GM19099 (cell line): ENCODE measurements around the gene PKP3.

Source experiments
- POLR2A ChIP-seq: IDR thresholded peaks from 3 replicates; pipeline ENCODE4 v1.6.1; 2011; ENCODE audit warnings: low read depth; ENCODE audit not compliant: insufficient read length; ENCODE audit errors: extremely low read depth

Gene PKP3

GRCh38 chr11:409600-410483, 15.8 kb downstream of the PKP3 start:
- no peak for TF ChIP-seq POLR2A

DNA sequence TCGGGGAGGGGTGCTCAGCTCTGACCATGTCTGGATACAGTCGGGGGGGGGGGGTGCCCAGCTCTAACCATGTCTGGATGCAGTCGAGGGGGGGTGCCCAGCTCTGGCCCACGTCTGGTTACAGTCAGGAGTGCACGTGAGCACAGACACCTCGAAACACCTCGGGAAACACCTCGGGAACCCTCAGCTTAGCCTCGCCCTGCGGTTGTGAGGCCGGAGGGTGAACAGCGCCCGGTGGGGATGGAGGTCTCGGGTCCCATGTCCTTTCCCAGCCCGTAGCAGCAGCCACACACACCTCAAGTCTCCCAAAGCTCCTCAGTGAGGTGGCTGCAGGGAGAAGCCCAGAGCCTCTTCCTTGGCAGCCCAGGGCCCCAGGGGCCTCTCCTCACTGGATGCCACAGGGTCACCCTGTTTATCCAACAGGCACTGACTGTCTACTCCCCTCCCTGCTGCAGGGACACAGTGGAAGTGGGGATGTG, 18.7 kb downstream of the PKP3 start:
- TF ChIP-seq POLR2A = no peak

DNA sequence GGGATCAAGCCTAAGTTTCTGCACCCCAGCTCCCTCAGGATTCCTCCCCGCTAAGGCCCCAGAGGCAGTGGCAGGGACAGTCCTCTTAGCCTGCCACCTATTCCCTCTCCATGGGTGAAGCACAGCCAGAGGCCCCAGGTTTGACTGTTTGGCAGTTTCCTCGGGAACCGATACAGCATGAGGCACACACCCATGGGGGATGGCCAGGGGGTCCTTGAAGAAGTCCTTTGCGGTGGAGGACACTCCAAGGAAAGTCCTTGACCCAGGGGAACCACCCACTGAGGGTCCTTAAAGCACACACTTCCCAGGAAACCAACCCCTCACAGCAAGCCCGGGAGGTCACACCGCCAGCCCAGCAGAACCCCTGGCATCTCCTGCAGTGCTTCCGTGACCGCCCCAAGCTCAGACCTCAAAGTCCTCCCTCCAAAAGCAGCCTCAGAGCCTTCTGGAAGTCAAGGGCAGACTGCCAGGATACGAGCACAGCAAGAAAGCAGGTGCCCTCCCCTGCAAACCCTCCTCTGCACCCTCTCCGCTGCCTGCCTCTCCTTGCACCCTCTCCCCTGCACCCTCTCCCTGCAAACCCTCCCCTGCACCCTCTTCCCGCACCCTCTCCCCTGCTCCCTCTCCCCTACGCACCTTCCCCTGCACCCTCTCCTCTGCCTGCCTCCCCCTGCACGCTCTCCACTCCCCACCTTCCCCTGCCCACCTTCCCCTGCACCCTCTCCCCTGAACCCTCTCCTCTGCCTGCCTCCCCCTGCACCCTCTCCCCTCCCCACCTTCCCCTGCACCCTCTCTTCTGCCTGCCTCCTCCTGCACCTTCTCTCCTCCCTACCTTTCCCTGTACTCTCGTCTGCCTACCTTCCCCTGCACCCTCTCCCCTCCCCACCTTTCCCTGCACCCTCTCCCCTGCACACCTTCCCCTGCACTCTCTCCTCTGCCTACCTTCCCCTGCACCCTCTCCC, 19.4 kb downstream of the PKP3 start:
- no peak for TF ChIP-seq POLR2A

DNA sequence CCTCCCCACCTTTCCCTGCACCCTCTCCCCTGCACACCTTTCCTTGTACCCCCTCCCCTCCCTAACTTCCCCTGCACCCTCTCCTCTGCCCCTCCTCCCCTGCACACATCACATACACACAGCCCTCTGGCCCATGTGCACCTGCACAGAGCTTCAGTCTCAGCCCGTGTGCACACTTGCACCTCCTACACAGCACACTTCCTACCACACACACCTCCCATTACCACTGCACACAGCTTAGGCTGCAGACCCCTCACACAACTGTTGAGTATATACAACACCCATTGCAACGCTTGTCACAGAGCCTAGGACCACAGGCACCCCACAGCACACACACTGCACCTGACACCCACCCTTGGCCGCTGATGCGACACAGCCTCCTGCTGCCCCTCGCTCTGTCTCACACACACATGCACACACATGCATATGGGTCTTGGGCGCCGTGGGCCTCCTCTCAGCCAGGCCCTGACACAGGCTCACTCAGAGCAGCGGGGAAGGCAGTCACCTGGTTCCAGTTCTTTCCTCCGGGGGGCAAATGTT, 20.4 kb downstream of the PKP3 start:
- TF ChIP-seq POLR2A = no peak

DNA sequence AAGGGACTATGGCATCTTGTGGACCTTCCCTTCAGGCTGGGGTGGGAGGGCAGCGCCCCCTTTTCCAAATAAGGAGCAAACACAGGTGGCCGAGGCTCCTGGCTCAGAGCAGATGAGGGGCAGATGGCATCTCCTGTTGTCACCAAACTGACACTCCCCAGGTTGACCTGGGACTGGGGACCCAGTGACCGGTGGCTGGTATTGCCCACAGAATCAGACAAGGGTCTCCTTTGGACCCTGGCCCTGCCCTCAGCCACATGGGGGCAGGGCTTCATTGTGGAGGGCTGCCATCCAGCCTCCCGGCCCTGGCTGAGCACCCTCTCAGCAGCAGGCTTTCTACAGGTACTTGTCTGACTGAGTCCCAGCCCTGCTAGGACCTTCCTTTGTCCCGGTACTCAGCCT, 21.6 kb downstream of the PKP3 start:
- TF ChIP-seq POLR2A = no peak

GRCh38 chr11:416051-416756, 22.2 kb downstream of the PKP3 start:
- no peak for TF ChIP-seq POLR2A

DNA sequence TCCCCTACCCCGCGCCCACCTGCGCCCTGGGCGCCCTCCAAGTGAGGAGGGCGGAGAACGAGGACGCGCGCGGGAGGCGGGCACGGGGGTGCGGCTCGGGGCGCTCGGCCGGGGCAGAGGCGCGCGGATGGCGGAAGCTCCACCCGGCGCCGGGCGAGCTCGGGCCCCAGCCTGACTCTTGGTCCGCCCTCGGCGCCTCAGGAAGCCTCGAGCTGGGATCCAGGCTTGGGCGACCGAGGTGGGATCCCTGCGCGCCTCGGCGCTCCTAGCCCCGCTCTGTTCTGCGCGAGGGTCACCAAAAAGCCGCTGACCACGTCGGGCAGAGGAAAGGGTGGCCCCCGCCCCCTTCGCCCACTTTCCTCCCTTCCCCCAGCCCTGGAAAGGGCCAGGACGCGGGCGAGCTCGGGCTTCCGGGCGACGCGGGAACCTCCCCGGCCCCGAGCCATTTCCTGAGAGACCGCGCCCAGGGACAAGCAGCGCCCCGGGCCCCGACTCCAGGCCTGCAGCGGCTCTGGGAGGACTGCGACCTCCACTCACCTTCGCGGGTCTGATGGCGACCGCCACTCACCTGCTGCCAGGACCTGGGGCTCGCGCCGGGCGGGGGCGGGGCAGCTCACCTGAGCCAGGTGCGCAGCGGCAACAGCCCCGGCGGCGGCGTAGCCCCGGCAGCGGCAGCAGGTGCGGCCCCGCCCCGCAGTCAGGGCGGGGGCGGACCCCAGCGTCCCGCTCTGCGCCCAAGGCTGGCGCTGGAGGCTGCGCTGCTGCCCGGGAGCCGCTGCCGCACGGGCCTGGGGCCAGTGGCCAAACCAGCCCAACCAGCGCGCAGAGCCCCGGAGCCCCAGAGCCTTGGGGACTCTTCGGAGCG, 23.0 kb downstream of the PKP3 start:
- TF ChIP-seq POLR2A = peak; percentile 43

DNA sequence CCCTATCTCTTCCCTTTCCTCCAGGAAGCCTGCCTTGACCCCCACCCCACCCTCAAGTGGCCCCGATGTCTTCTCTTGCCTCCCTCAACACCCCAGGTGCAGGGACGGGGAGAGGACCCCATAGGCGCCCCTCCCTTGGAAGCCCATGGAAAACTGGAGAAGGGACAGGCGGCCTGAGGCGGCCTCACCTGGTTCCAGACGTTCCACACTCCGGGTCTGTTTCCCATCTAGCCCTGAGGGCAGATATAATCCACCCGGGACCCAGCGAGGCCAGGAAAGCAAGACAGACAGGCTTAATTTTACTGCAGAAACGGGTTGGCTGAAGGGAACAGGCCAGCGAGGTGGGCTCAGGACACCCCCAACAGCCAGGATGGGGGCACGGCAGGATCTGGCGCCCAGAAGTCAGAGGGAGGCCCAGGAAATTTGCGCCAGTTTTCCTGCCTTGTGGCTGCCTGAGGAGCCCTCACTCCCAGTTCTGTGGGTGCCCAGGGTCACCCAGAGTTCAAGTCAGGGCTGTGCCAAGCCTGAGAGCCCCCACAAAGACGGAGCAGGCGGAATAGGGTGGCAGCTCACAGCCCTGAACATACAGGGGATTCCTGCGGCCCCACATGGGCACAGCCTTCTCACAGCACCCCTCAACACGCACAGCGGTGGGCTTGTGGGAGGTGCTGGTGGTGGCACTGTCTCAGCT, 23.8 kb downstream of the PKP3 start:
- TF ChIP-seq POLR2A = no peak

- TF ChIP-seq POLR2A = no peak
Observed at GRCh38 chr11:418343-419247, 24.6 kb downstream of the PKP3 start.

DNA sequence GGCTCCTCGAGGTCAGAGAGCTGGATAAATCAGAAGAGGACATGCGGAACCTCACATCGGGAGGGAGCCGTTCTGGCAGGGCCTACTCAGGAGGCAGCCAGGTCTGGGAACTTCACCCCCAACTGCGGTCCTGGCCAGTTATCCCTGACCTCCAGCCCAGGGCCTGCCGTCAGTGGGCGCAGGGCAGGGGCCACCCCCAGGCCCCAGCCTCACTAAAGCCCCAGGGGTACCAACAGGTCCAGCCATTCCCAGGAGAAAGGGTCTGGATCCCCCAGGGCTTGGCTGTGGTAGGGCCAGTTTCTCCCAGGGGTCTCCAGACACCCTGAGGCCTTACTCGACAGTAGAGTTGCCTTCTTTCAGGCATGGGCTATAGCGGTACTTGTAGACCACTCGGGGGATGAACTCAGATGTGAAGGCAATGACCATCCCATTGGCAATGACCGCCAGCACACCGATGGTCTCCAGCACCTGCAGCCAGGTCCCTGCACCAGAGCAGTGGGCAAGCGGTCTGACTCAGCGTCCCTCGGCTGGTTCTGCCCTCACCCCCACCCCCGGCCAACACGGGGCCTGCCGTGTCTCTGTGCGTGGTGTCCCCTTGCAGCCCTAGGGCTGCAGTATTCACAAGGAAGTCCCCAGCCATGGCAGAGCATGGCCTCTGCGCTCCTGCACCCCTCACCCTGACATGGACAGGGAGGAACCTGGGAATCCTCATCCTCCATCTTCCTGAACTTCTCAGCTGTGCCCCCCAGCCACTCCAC, 25.4 kb downstream of the PKP3 start:
- TF ChIP-seq POLR2A = no peak
